ENCODE results near the gene TLDC2.

GRCh38 chr20:36848078-36848660 is 27.8 kb upstream of the TLDC2 start:
- TF ChIP-seq CTCF (conservative IDR thresholded peaks at IDR 0.05 in 1 of 2, IDR thresholded peaks at IDR 0.05 in 1 of 2; ENCODE audit: low read depth in 1 of 2, low read length in 2 of 2) (no peak), EZH2 (IDR thresholded peaks at IDR 0.05; ENCODE audit: low read length, missing control alignments) (no peak)
